ENCODE results near the gene MYLK. TPM values are rescaled to one million over a fixed set of nuclear protein-coding genes. Genes with fewer than 3 reads are reported as not detected.
"Not testable (repeated sequence)": the region's sequence is repeated elsewhere in the genome, so short reads cannot be mapped to it uniquely, and the experiment has no call there.

The MYLK gene
- total RNA-seq, 1 donor from 2014 or later: 4.3 TPM

DNA sequence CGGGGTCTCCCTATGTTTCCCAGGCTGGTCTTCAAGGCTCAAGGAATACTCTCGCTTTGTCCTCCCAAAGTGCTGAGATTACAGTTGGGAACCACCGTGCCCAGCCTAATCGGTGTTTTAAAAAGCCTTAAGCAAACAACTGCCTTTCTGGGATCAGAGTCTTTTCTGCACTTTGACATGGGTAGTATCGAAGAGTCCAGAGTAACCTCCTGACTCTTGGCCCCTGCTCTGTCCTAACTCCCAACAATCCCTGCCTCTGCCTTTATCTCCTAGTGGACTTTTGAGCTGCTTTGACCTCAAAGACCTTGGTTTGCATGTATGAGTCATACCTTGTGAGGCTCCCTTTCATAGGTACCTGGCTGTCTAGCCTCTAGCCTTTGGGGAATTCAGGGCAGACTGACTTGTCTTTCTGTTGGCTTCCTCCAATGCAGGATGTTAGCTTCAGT, 278.3 kb downstream of the MYLK start:
- DNase-seq: no peak
- peaks cover 4% of the 10 kb centered on the region for H3K9me3 Mint-ChIP-seq (ENCODE audit: unreplicated experiment)
- peaks cover 12% of the 10 kb centered on the region for H3K4me1 Mint-ChIP-seq (ENCODE audit: low read depth, unreplicated experiment)
- H3K27me3 Mint-ChIP-seq (ENCODE audit: unreplicated experiment): peaks cover 2% of the 10 kb centered on the region
- no peak overlapping the region for H3K27ac Mint-ChIP-seq (ENCODE audit: unreplicated experiment)
- TF ChIP-seq, protein P1, sequence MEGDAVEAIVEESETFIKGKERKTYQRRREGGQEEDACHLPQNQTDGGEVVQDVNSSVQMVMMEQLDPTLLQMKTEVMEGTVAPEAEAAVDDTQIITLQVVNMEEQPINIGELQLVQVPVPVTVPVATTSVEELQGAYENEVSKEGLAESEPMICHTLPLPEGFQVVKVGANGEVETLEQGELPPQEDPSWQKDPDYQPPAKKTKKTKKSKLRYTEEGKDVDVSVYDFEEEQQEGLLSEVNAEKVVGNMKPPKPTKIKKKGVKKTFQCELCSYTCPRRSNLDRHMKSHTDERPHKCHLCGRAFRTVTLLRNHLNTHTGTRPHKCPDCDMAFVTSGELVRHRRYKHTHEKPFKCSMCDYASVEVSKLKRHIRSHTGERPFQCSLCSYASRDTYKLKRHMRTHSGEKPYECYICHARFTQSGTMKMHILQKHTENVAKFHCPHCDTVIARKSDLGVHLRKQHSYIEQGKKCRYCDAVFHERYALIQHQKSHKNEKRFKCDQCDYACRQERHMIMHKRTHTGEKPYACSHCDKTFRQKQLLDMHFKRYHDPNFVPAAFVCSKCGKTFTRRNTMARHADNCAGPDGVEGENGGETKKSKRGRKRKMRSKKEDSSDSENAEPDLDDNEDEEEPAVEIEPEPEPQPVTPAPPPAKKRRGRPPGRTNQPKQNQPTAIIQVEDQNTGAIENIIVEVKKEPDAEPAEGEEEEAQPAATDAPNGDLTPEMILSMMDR (IDR thresholded peaks at IDR 0.05; ENCODE audit: partially characterized antibody, unreplicated experiment): no peak
- H3K36me3 Mint-ChIP-seq (ENCODE audit: unreplicated experiment): no peaks in the 10 kb centered on the region
- H3K4me3 Mint-ChIP-seq (ENCODE audit: unreplicated experiment): no peak overlapping the region

DNA sequence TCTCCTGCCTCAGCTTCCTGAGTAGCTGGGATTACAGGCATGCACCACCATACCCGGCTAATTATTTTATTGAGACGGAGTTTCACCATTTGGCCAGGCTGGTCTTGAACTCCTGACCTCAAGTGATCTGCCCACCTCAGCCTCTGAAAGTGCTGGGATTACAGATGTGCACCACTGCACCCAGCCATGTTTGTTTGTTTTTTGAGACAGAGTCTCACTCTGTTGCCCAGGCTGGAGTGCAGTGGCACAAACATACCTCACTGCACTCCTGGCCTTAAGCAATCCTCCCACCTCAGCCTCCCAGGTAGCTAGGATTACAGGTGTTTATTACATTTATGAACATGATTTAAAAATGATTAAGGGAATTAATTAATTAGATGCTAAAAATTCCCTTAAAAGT, 281.0 kb downstream of the MYLK start:
- H3K27me3 Mint-ChIP-seq (ENCODE audit: unreplicated experiment); H3K4me3 Mint-ChIP-seq (ENCODE audit: unreplicated experiment); DNase-seq; H3K36me3 Mint-ChIP-seq (ENCODE audit: unreplicated experiment); H3K9me3 Mint-ChIP-seq (ENCODE audit: unreplicated experiment); H3K4me1 Mint-ChIP-seq (ENCODE audit: low read depth, unreplicated experiment); H3K27ac Mint-ChIP-seq (ENCODE audit: unreplicated experiment): not testable (repeated sequence)

DNA sequence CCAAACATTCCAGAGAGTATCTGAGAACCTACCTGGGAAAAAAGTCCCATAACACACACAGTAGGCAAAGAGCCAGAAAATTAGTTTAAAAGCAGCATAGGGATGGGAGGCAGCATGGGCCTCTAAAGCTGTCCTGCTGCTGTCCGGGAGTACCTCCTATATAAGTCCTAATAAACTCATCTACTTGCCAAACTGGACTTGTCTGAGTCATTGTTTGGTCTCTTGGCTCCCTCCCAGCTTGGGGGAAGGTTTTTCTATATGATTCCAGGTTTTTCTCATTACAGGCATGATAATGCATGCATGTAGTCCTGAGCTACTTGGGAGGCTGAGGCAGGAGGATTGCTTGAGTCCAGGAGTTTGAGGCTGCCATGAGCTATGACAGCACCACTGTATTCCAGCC, 281.8 kb downstream of the MYLK start:
- Mint-ChIP-seq H3K27me3 (ENCODE audit: unreplicated experiment) (peaks cover 2% of the 10 kb centered on the region), H3K36me3 (ENCODE audit: unreplicated experiment) (no peaks in the 10 kb centered on the region), H3K27ac (ENCODE audit: unreplicated experiment) (no peak overlapping the region), H3K4me3 (ENCODE audit: unreplicated experiment) (no peak overlapping the region), H3K9me3 (ENCODE audit: unreplicated experiment) (no peaks in the 10 kb centered on the region), H3K4me1 (ENCODE audit: low read depth, unreplicated experiment) (no peaks in the 10 kb centered on the region)
- no peak for DNase-seq
- TF ChIP-seq, protein P1 (IDR thresholded peaks at IDR 0.05; ENCODE audit: partially characterized antibody, unreplicated experiment): no peak

DNA sequence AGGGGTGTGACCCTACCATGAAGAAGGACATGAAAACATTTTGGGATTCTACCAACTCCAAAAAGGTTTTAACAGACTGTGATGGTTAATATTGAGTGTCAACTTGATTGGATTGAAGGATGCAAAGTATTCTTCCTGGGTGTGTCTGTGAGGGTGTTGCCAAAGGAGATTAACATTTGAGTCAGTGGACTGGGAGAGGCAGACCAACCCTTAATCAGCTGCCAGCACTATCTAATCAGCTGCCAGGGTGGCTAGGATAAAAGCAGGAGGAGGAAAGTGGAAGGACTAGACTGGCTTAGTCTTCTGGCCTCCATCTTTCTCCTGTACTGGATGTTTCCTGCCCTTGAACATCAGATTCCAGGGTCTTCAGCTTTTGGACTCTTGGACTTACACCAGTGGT, 283.3 kb downstream of the MYLK start:
- H3K4me1 Mint-ChIP-seq (ENCODE audit: low read depth, unreplicated experiment); H3K27me3 Mint-ChIP-seq (ENCODE audit: unreplicated experiment): not testable (repeated sequence)

DNA sequence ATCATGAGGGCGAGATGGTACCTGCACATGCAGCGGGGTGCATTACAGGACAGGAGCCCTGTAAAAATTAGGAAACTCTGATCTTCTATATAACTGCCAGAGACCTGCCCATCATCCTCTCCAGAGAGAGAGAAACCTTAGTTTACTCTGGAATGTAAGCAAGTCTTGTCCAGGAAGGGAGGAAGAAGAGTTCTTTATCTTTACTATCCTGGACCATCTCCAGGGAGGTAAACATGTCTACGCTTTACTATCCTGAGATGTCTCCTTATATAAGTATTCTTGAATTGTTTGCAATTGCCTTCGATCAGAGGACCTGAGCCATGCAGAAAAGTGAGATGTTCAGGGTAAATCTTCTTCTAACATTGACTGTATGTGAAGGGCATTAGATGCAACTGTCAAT, 286.6 kb downstream of the MYLK start:
- TF ChIP-seq, protein P1 (IDR thresholded peaks at IDR 0.05; ENCODE audit: partially characterized antibody, unreplicated experiment): no peak
- H3K4me1 Mint-ChIP-seq (ENCODE audit: low read depth, unreplicated experiment): peaks cover 5% of the 10 kb centered on the region
- peaks cover 4% of the 10 kb centered on the region for H3K36me3 Mint-ChIP-seq (ENCODE audit: unreplicated experiment)
- H3K4me3 Mint-ChIP-seq (ENCODE audit: unreplicated experiment): no peak overlapping the region
- H3K27me3 Mint-ChIP-seq (ENCODE audit: unreplicated experiment): peaks cover 2% of the 10 kb centered on the region
- no peaks in the 10 kb centered on the region for H3K9me3 Mint-ChIP-seq (ENCODE audit: unreplicated experiment)
- no peak for DNase-seq
- no peak overlapping the region for H3K27ac Mint-ChIP-seq (ENCODE audit: unreplicated experiment)

More for the DNA sequence above, 283.3 kb downstream of the MYLK start:
- H3K36me3 Mint-ChIP-seq (ENCODE audit: unreplicated experiment); H3K9me3 Mint-ChIP-seq (ENCODE audit: unreplicated experiment); H3K4me3 Mint-ChIP-seq (ENCODE audit: unreplicated experiment); DNase-seq; H3K27ac Mint-ChIP-seq (ENCODE audit: unreplicated experiment): not testable (repeated sequence)

DNA sequence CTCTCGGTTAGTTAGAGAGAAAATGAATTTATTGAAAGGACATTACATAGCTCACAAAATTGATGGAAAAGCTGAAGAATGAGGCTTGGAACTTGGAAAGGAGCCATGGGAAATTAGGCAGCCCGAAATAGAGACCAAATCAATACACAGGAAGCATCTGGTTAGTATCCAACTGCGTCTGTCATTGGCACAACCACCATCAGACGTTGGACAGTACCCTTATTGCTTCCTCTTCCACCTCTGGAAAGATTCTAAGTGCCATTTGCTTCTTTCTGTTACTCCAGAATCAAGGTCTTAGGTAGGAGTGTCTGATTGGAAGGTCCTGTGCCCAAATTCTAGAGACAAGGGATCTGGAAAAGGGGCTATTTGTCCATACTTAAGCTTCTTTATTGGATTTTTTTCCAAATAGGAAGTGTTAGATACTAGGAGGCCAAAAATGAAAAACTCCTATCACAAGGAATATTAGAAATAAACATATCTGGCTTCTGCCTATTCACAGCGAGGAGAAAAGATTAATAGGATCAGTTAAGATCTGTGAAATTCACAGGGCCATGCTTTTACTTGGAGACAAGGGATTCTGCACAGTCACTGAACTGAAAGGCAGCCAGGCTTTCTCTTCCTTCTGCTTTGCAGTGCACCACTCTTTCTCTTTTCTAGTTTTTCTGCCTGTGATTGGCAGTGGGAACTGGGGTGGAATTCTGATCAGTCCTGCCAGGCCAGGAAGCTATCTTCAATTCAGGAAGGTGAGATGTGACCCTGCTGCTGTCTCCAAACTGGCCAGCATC, 288.5 kb downstream of the MYLK start:
- H3K9me3 Mint-ChIP-seq (ENCODE audit: unreplicated experiment): peaks cover 3% of the 10 kb centered on the region
- H3K36me3 Mint-ChIP-seq (ENCODE audit: unreplicated experiment): peaks cover 20% of the 10 kb centered on the region
- peaks cover 5% of the 10 kb centered on the region for H3K4me1 Mint-ChIP-seq (ENCODE audit: low read depth, unreplicated experiment)
- TF ChIP-seq, protein P1 (IDR thresholded peaks at IDR 0.05; ENCODE audit: partially characterized antibody, unreplicated experiment): no peak
- H3K27me3 Mint-ChIP-seq (ENCODE audit: unreplicated experiment): peaks cover 2% of the 10 kb centered on the region
- DNase-seq: no peak
- H3K4me3 Mint-ChIP-seq (ENCODE audit: unreplicated experiment): no peak overlapping the region
- no peak overlapping the region for H3K27ac Mint-ChIP-seq (ENCODE audit: unreplicated experiment)
